WTC11 (cell line): ENCODE results near the gene FAM53B. TPM values are rescaled to one million over a fixed set of nuclear protein-coding genes. Genes with fewer than 3 reads are reported as not detected.

Experiments used
- ATAC-seq: fragments of 200-7000 bp; cut with Tn5 transposase; 2 replicates; pipeline ENCODE4 v1.10.0; 2021; ENCODE audit warnings: mild to moderate bottlenecking, moderate library complexity
- CTCF ChIA-PET: fragments of 300-600 bp; sonication (Branson Sonifier 250); formaldehyde crosslinking; loops from one replicate; lab custom pipeline; 2021; ENCODE audit warnings: antibody characterized with exemption; lab: Charles Lee
- POLR2A ChIA-PET: fragments of 350-600 bp; sonication (Branson Sonifier 250); formaldehyde crosslinking; loops from one replicate; lab custom pipeline; 2021; ENCODE audit warnings: antibody characterized with exemption; lab: Charles Lee
- DNase-seq: peaks from one replicate; pipeline ENCODE4 v3.0.0; 2021; ENCODE audit warnings: low spot score
- H3K27ac Mint-ChIP-seq: 2 replicates; pipeline ENCODE4 v1.8.0; 2021; ENCODE audit warnings: mixed read lengths
- H3K27me3 Mint-ChIP-seq: 2 replicates; pipeline ENCODE4 v1.8.0; 2021; ENCODE audit warnings: low read depth, mild to moderate bottlenecking, moderate library complexity, mixed read lengths
- H3K36me3 Mint-ChIP-seq: 2 replicates; pipeline ENCODE4 v1.8.0; 2021; ENCODE audit warnings: mixed read lengths
- H3K4me1 Mint-ChIP-seq: 2 replicates; pipeline ENCODE4 v1.8.0; 2022; ENCODE audit warnings: mixed read lengths
- H3K4me3 Mint-ChIP-seq: 2 replicates; pipeline ENCODE4 v1.8.0; 2021; ENCODE audit warnings: mild to moderate bottlenecking, moderate library complexity, mixed read lengths
- H3K9me3 Mint-ChIP-seq: 2 replicates; pipeline ENCODE4 v1.8.0; 2021; ENCODE audit warnings: mixed read lengths
- AR ChIP-seq: fragments of 250-450 bp; sonication (Bioruptor Pico); IDR thresholded peaks from 2 replicates; pipeline ENCODE4 v1.9.0; 2021; ENCODE audit warnings: mild to moderate bottlenecking
- CBFB ChIP-seq: sonication (generic); formaldehyde crosslinking; IDR thresholded peaks from 2 replicates; pipeline ENCODE4 v1.8.1; 2022; ENCODE audit warnings: mild to moderate bottlenecking, low read depth, missing genetic modification reagents
- CDX4 ChIP-seq: fragments of 250-450 bp; sonication (Bioruptor Pico); IDR thresholded peaks from 2 replicates; pipeline ENCODE4 v1.9.0; 2021; ENCODE audit warnings: moderate library complexity, mild to moderate bottlenecking, inconsistent platforms, borderline replicate concordance
- EMX1 ChIP-seq: fragments of 250-450 bp; sonication (Bioruptor Pico); IDR thresholded peaks from 2 replicates; pipeline ENCODE4 v1.8.0; 2021; ENCODE audit warnings: mild to moderate bottlenecking
- ETV6 ChIP-seq: sonication (generic); formaldehyde crosslinking; IDR thresholded peaks from 2 replicates; pipeline ENCODE4 v1.8.1; 2022; ENCODE audit warnings: mild to moderate bottlenecking, missing genetic modification reagents
- GRHL2 ChIP-seq: fragments of 250-450 bp; sonication (Bioruptor Pico); IDR thresholded peaks from 2 replicates; pipeline ENCODE4 v1.8.0; 2022; ENCODE audit warnings: mild to moderate bottlenecking, moderate library complexity; ENCODE audit not compliant: insufficient replicate concordance, severe bottlenecking
- HMGA2 ChIP-seq: fragments of 250-450 bp; sonication (Bioruptor Pico); IDR thresholded peaks from 2 replicates; pipeline ENCODE4 v1.4.0; 2021; ENCODE audit warnings: mild to moderate bottlenecking, moderate library complexity
- HMGXB4 ChIP-seq: sonication (generic); formaldehyde crosslinking; IDR thresholded peaks from 2 replicates; pipeline ENCODE4 v1.8.1; 2023; ENCODE audit warnings: mild to moderate bottlenecking, moderate library complexity, missing genetic modification reagents
- JAZF1 ChIP-seq: fragments of 250-450 bp; sonication (Bioruptor Pico); IDR thresholded peaks from 2 replicates; pipeline ENCODE4 v1.9.0; 2021; ENCODE audit warnings: moderate library complexity, mild to moderate bottlenecking, inconsistent platforms
- MAX ChIP-seq: sonication (generic); formaldehyde crosslinking; IDR thresholded peaks from 2 replicates; pipeline ENCODE4 v1.8.0; 2022; ENCODE audit warnings: mild to moderate bottlenecking, missing genetic modification reagents
- NR1H2 ChIP-seq: sonication (generic); formaldehyde crosslinking; IDR thresholded peaks from 2 replicates; pipeline ENCODE4 v1.9.0; 2021; ENCODE audit warnings: mild to moderate bottlenecking, moderate library complexity, missing genetic modification reagents
- NR2C2 ChIP-seq: sonication (generic); formaldehyde crosslinking; IDR thresholded peaks from 2 replicates; pipeline ENCODE4 v1.8.0; 2022; ENCODE audit warnings: mild to moderate bottlenecking, missing genetic modification reagents
- RELA ChIP-seq: sonication (generic); formaldehyde crosslinking; IDR thresholded peaks from 2 replicates; pipeline ENCODE4 v1.8.1; 2022; ENCODE audit warnings: missing genetic modification reagents, mild to moderate bottlenecking, borderline replicate concordance
- RORB ChIP-seq: fragments of 250-450 bp; sonication (Bioruptor Pico); IDR thresholded peaks from 2 replicates; pipeline ENCODE4 v1.9.0; 2021; ENCODE audit warnings: mild to moderate bottlenecking
- SP1 ChIP-seq: sonication (generic); formaldehyde crosslinking; conservative IDR thresholded peaks from 2 replicates; pipeline ENCODE4 v1.8.1; 2022; ENCODE audit warnings: missing genetic modification reagents
- TEAD1 ChIP-seq: sonication (generic); formaldehyde crosslinking; IDR thresholded peaks from 2 replicates; pipeline ENCODE4 v1.8.0; 2022; ENCODE audit warnings: mild to moderate bottlenecking, missing genetic modification reagents
- TP53 ChIP-seq: sonication (generic); formaldehyde crosslinking; IDR thresholded peaks from 2 replicates; pipeline ENCODE4 v1.8.1; 2023; ENCODE audit warnings: mild to moderate bottlenecking, missing genetic modification reagents
- ZNF138 ChIP-seq: sonication (generic); formaldehyde crosslinking; conservative IDR thresholded peaks from 2 replicates; pipeline ENCODE4 v1.8.1; 2022; ENCODE audit warnings: mild to moderate bottlenecking, moderate library complexity, missing genetic modification reagents
- ZNF263 ChIP-seq: sonication (generic); formaldehyde crosslinking; IDR thresholded peaks from 2 replicates; pipeline ENCODE4 v1.8.1; 2022; ENCODE audit warnings: low read depth, mild to moderate bottlenecking, moderate library complexity, missing genetic modification reagents
- ZNF423 ChIP-seq: fragments of 250-450 bp; sonication (Bioruptor Pico); IDR thresholded peaks from 2 replicates; pipeline ENCODE4 v2.1.2; 2022; ENCODE audit warnings: mild to moderate bottlenecking, moderate library complexity
- total RNA-seq: library from RNA; stranded (reverse); gene quantifications from 3 replicates; pipeline ENCODE4 v1.2.3, GENCODE V29; 2021
- TF ChIP-seq, protein P1 (sequence below): sonication (generic); formaldehyde crosslinking; IDR thresholded peaks from 2 replicates; pipeline ENCODE4 v1.8.1; 2023; ENCODE audit warnings: mild to moderate bottlenecking, missing genetic modification reagents, moderate library complexity
- TF ChIP-seq, protein P2 (sequence below): fragments of 250-450 bp; sonication (Bioruptor Pico); IDR thresholded peaks from 2 replicates; pipeline ENCODE4 v1.9.0; 2021; ENCODE audit warnings: mild to moderate bottlenecking
- TF ChIP-seq, protein P3 (sequence below): fragments of 250-450 bp; sonication (Bioruptor Pico); IDR thresholded peaks from 2 replicates; pipeline ENCODE4 v2.1.2; 2022; ENCODE audit warnings: mild to moderate bottlenecking, moderate library complexity

The FAM53B gene
- total RNA-seq, 1 experiment from 2014 or later = 21.3 TPM

- peaks cover 12% of the 10 kb centered on the region for H3K36me3 Mint-ChIP-seq
- H3K27ac Mint-ChIP-seq = peak overlapping the region; percentile 70
- TF ChIP-seq MAX = no peak
- TF ChIP-seq RORB (CRISPR knock-in tag) = no peak
- TF ChIP-seq NR2C2 (CRISPR knock-in tag) = no peak
- TF ChIP-seq ZNF423 (CRISPR knock-in tag) = no peak
- TF ChIP-seq, protein P1, sequence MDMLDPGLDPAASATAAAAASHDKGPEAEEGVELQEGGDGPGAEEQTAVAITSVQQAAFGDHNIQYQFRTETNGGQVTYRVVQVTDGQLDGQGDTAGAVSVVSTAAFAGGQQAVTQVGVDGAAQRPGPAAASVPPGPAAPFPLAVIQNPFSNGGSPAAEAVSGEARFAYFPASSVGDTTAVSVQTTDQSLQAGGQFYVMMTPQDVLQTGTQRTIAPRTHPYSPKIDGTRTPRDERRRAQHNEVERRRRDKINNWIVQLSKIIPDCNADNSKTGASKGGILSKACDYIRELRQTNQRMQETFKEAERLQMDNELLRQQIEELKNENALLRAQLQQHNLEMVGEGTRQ (CRISPR knock-in tag) = no peak
- no peak for TF ChIP-seq GRHL2 (CRISPR knock-in tag)
- no peak for TF ChIP-seq TEAD1 (CRISPR knock-in tag)
- no peak for TF ChIP-seq SP1 (CRISPR knock-in tag)
- TF ChIP-seq ETV6 (CRISPR knock-in tag) = no peak
- TF ChIP-seq NR1H2 = no peak
- TF ChIP-seq CBFB (CRISPR knock-in tag) = no peak
- H3K27me3 Mint-ChIP-seq = no peaks in the 10 kb centered on the region
- H3K4me1 Mint-ChIP-seq = peaks cover 14% of the 10 kb centered on the region
- no peak overlapping the region for H3K4me3 Mint-ChIP-seq
- ATAC-seq (no peak), DNase-seq (no peak)
- H3K9me3 Mint-ChIP-seq = no peaks in the 10 kb centered on the region
- POLR2A ChIA-PET = no interaction called here
- CTCF ChIA-PET = no interaction called here
Observed at GRCh38 chr10:124699471-124700292, 44.5 kb downstream of the FAM53B start.

DNA sequence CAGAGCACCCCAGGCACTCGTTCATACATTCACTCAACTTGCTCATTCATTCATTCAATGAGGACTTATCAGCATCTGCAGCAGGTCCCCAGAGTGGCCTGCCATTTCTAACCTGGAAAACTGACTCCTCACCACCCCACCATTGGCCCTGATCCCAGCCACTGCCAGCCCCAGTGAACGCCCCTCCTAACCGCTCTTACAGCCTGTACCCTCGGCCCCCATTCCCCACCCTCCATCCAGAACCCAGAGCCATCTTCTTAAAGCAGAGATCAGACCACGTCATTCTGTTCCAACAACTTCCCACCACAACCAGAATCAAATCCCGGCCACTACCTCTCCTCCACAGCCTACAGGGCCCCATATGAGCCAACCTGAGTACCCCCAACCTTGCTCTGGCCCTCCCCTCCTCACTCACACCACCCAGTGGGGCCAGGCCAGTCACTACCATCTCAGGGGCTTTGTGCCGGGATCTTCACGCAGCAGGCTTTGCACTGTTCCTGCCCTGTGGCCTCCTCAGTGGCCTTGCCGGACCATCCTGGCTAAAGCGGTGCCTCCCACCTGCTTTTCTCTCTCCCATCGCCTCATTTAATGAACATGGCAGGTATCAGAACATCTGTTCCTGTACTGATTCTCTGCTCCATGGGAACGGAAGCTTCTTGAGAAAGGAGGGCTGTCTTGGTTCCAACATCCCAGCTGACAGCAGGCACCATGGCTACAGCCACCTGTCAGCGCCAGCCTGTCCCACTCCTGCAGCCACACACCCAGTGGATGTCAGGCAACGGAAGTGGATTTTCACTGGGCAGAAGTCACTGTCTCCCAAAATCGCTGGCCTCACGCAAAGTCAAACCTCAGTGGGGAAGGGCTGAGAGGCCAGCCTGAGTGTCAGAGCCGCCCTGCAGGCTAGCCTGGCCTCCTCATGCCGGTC is 45.4 kb downstream of the FAM53B start:
- CTCF ChIA-PET = no interaction called here
- TF ChIP-seq, protein P2, sequence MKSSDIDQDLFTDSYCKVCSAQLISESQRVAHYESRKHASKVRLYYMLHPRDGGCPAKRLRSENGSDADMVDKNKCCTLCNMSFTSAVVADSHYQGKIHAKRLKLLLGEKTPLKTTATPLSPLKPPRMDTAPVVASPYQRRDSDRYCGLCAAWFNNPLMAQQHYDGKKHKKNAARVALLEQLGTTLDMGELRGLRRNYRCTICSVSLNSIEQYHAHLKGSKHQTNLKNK (CRISPR knock-in tag) = no peak
- TF ChIP-seq ZNF263 (no peak), HMGXB4 (CRISPR knock-in tag) (no peak), EMX1 (CRISPR knock-in tag) (no peak), JAZF1 (CRISPR knock-in tag) (no peak), RELA (CRISPR knock-in tag) (no peak), ZNF138 (CRISPR knock-in tag) (no peak), NR2C2 (CRISPR knock-in tag) (no peak), AR (CRISPR knock-in tag) (no peak), HMGA2 (CRISPR knock-in tag) (no peak), CDX4 (CRISPR knock-in tag) (no peak), CBFB (CRISPR knock-in tag) (no peak), SP1 (CRISPR knock-in tag) (no peak), TP53 (CRISPR knock-in tag) (no peak), GRHL2 (CRISPR knock-in tag) (no peak)
- TF ChIP-seq, protein P3, sequence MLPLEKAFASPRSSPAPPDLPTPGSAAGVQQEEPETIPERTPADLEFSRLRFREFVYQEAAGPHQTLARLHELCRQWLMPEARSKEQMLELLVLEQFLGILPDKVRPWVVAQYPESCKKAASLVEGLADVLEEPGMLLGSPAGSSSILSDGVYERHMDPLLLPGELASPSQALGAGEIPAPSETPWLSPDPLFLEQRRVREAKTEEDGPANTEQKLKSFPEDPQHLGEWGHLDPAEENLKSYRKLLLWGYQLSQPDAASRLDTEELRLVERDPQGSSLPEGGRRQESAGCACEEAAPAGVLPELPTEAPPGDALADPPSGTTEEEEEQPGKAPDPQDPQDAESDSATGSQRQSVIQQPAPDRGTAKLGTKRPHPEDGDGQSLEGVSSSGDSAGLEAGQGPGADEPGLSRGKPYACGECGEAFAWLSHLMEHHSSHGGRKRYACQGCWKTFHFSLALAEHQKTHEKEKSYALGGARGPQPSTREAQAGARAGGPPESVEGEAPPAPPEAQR = no peak

More for the DNA sequence above, 45.4 kb downstream of the FAM53B start:
- ATAC-seq = no peak
- Mint-ChIP-seq H3K27ac (peak overlapping the region; percentile 44; the same call in 1 of the 2 replicates), H3K4me1 (peaks cover 11% of the 10 kb centered on the region), H3K9me3 (no peaks in the 10 kb centered on the region), H3K27me3 (no peaks in the 10 kb centered on the region), H3K4me3 (no peak overlapping the region), H3K36me3 (peaks cover 12% of the 10 kb centered on the region)
- POLR2A ChIA-PET = no interaction called here
- DNase-seq = no peak
